HG03280 (cell line): Measurements from ENCODE around the gene RETNLB.

Source experiments
- ATAC-seq: cut with Tn5 transposase; IDR thresholded peaks from one replicate; pipeline ENCODE4 v1.9.1; 2021; ENCODE audit warnings: mild to moderate bottlenecking, moderate library complexity; ENCODE audit not compliant: unreplicated experiment

Gene RETNLB, protein sequence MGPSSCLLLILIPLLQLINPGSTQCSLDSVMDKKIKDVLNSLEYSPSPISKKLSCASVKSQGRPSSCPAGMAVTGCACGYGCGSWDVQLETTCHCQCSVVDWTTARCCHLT

GRCh38 chr3:108757404-108757982 lies at the start of gene RETNLB:
Gene RETNLB, minus strand, starts transcription at chr3:108757410. Its CDS starts 225 bp downstream, at chr3:108757185.
- ATAC-seq = no peak

DNA sequence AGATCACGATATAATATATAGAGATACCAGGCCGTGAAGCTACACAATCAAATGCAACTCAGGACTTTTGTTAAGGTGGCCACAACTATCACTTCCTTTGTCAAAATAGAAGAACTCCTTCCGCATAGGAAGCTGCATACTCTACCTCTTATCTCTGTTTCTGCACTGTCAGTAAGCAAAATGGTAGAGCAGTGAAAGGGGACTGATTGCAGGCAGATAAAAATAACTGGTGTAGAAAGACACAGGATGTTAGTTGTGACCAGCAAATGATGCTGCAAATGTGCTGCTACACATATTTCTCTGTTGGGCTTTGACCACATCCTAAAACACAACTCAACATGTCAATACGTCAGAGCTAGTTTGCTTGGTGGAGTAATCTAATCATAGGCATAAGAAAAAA lies 49.1 kb upstream of the RETNLB start:
- no peak for ATAC-seq

- ATAC-seq = no peak
Measured at GRCh38 chr3:108804966-108805365, 47.8 kb upstream of the RETNLB start.

GRCh38 chr3:108804437-108804836 lies 47.2 kb upstream of the RETNLB start:
- ATAC-seq = no peak

GRCh38 chr3:108791473-108791872 lies 34.3 kb upstream of the RETNLB start:
- no peak for ATAC-seq

DNA sequence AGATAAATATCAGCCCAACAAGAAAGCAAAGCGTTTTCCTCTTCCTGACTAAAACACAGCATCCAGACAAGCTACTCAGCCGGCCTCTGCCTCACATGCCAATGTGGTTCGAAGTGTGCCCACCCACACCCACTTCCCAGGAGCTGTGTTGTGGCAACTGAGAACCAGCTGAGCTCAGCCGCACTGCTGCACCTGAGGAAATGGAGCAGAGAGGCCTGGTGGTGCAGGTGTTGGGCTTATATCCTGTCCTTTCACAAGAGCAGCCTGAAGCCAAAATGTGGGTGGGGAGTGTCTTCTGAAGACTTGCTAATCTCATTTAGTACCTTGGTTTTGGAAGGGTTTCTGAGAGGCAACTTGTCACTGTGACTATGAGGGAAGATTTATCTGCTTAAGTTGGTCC lies 23.0 kb upstream of the RETNLB start:
- no peak for ATAC-seq

GRCh38 chr3:108779496-108779895 lies 22.3 kb upstream of the RETNLB start:
- ATAC-seq = no peak

- ATAC-seq = no peak
Measured at GRCh38 chr3:108775649-108776048, 18.4 kb upstream of the RETNLB start.

DNA sequence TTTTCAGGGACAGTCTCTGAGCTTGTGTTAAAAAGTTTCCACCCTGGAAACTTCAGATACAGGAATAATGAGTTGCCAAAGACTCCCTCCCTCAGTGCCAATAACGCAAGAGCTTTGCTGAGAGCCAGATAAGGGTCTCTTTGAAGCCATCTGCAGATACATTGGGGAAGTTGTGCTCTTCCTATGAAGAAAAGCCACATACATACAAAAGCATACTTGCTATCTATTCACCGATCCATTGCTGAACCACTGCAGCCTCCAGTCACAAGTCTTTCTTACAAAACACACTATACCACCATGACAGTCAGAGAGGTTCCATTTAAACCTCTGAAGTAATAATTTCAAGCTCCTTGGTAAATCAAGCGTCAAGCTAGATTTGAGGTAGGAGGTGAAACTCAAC lies 10.0 kb upstream of the RETNLB start:
- ATAC-seq = no peak

GRCh38 chr3:108755686-108756085 lies 1.5 kb downstream of the RETNLB start:
- no peak for ATAC-seq

DNA sequence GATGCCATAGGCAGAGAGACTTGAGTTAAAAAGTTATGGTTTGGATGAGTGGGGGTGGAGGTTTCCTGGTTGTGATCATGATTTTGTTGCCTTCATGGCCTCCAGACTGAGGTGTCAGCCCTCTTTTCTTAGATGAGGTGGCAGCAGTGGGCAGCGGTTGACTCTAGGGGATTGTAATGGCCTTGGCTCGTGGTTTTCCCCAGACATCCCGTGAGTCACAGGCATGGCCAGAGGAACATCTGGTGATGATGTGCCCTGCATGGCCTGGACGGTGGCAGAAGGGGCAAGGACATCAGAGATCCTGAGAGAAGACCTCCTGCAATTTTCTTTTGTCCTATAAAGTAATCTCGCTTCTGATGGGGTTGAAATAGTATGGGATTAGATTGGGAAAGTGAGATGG lies 12.4 kb downstream of the RETNLB start:
- no peak for ATAC-seq

GRCh38 chr3:108742929-108743328 lies 14.3 kb downstream of the RETNLB start:
- ATAC-seq = no peak

GRCh38 chr3:108736821-108737220 lies 20.4 kb downstream of the RETNLB start:
- ATAC-seq = no peak

DNA sequence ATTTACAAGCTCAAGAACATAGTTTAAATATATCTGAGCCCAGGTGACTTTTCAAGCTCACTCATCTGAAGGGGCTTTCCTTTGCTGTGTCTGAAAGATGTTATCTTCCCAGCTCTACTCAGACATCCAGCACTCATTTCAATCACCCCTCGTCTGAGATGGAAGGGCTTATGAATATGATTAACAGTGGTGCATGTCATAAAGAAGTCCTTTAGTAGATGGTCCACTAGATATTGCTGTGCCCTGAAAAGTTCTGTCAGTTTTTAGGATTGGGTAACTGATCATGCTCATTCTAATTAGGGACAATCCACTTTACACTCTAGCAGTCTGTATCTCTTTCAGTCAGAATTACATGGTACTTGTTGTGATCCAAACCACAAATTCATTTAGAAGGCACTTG lies 28.3 kb downstream of the RETNLB start:
- ATAC-seq = no peak

GRCh38 chr3:108728105-108728504 lies 29.1 kb downstream of the RETNLB start:
- no peak for ATAC-seq

- ATAC-seq = no peak
Measured at GRCh38 chr3:108724101-108724500, 33.1 kb downstream of the RETNLB start.

GRCh38 chr3:108722724-108723123 lies 34.5 kb downstream of the RETNLB start:
- no peak for ATAC-seq

GRCh38 chr3:108719178-108719806 lies 37.9 kb downstream of the RETNLB start:
- no peak for ATAC-seq

- no peak for ATAC-seq
Measured at GRCh38 chr3:108718454-108718853, 38.8 kb downstream of the RETNLB start.

DNA sequence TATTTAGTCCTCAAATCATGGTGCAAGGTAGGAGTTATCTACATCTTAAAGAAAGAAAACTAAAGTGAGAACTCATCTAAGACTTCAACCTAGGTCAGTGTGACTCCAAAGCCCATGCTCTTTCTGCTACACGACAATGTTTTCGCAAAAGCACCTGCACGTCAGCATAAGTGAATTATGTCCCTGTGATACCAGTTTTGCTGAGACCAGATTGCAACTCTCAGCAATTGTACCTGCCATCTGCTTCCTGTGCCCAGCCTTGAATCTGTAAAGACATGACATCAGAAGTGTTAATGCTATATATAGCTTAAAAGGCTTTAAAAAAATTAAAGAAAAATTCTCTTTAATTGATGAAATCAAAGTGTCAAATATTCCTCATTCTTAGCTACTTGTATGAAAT lies 43.4 kb downstream of the RETNLB start:
- ATAC-seq = no peak

DNA sequence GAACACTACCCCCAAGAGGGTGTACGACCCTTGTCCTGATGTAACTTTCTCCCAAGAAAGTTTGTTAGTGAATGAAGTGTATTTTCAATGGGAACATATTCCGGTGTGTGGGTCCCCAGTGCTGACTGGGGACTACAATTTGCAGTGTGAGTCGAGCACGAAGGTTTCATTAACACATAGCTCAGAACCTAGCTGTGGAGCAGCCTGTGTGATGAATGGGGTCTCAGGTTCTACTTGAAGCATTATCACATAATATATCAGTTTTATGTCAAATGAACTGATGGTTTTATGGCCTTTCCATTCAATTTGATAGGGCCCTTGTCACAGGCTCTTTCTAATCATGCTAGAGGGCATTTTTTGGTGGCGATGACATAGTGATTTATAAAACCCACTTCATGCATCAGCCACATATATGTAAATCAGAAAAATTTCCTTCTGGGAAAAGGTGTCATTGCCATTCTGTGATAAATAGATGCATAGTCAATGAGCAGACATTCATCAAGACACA lies 44.1 kb downstream of the RETNLB start:
- no peak for ATAC-seq
